HG03354 (cell line): ENCODE data around the gene GLDN.

ENCODE experiments used
- ATAC-seq: cut with Tn5 transposase; IDR thresholded peaks from one replicate; pipeline ENCODE4 v1.9.1; 2021; ENCODE audit warnings: mild to moderate bottlenecking; ENCODE audit not compliant: unreplicated experiment, poor library complexity, severe bottlenecking

The GLDN gene

GRCh38 chr15:51382787-51383186 is 41.3 kb downstream of the GLDN start:
- ATAC-seq = no peak

GRCh38 chr15:51386029-51386428 is 44.6 kb downstream of the GLDN start:
- no peak for ATAC-seq

- no peak for ATAC-seq
These were observed 45.0 kb downstream of the GLDN start for GRCh38 chr15:51386486-51386885.

- ATAC-seq = no peak
These were observed 45.7 kb downstream of the GLDN start for GRCh38 chr15:51386960-51387698.

- no peak for ATAC-seq
These were observed 46.2 kb downstream of the GLDN start for GRCh38 chr15:51387699-51388041.

GRCh38 chr15:51388726-51389125 is 47.3 kb downstream of the GLDN start:
- no peak for ATAC-seq

- ATAC-seq = no peak
These were observed 48.9 kb downstream of the GLDN start for GRCh38 chr15:51390241-51390965.

GRCh38 chr15:51390966-51391422 is 49.5 kb downstream of the GLDN start:
- ATAC-seq = no peak

- ATAC-seq = no peak
These were observed 55.5 kb downstream of the GLDN start for GRCh38 chr15:51396921-51397320.

- no peak for ATAC-seq
These were observed 57.2 kb downstream of the GLDN start for GRCh38 chr15:51398626-51399025.

- ATAC-seq = no peak
These were observed 59.8 kb downstream of the GLDN start for GRCh38 chr15:51401051-51401780.

- no peak for ATAC-seq
These were observed 60.5 kb downstream of the GLDN start for GRCh38 chr15:51401872-51402517.

- no peak for ATAC-seq
These were observed 61.8 kb downstream of the GLDN start for GRCh38 chr15:51403072-51403878.

GRCh38 chr15:51403946-51404695 is 62.7 kb downstream of the GLDN start:
- ATAC-seq = no peak

- no peak for ATAC-seq
These were observed 64.5 kb downstream of the GLDN start for GRCh38 chr15:51405693-51406523.

- ATAC-seq = no peak
These were observed 72.9 kb downstream of the GLDN start for GRCh38 chr15:51414256-51414860.

GRCh38 chr15:51416129-51416528 is 74.7 kb downstream of the GLDN start:
- ATAC-seq = no peak
